ENCODE data around the gene NRXN3. TPM values are rescaled to one million over a fixed set of nuclear protein-coding genes. Genes with fewer than 3 reads are reported as not detected.

Gene NRXN3
- total and polyA plus RNA-seq, 7 donors: 0.06 to 0.74 (median 0.15) TPM

GRCh38 chr14:78946949-78947348 is 776.8 kb downstream of the NRXN3 start:
- Histone ChIP-seq H3K4me3 (no peak overlapping the region), H3K27ac (no peak overlapping the region), H3K27me3 (ENCODE audit: insufficient read depth in 3 of 3, low read length in 2 of 3) (no peaks in the 10 kb centered on the region), H3K9me3 (no peaks in the 10 kb centered on the region), H3K4me1 (no peaks in the 10 kb centered on the region), H3K36me3 (ENCODE audit: insufficient read depth in 1 of 2, low read depth in 1 of 2) (no peaks in the 10 kb centered on the region)
- intact Hi-C loops (cut with DNase I): no loop called here
- DNase-seq (no peak), ATAC-seq (no peak)
- no peak for TF ChIP-seq CTCF (IDR thresholded peaks at IDR 0.05)
- WGBS, 3 donors: 93 to 94% (median 93%) methylated on average over 1 of the region's 1 CpG

- Histone ChIP-seq H3K4me1 (no peaks in the 10 kb centered on the region), H3K4me3 (no peak overlapping the region), H3K9me3 (no peaks in the 10 kb centered on the region), H3K27ac (no peak overlapping the region), H3K36me3 (ENCODE audit: insufficient read depth in 1 of 2, low read depth in 1 of 2) (no peaks in the 10 kb centered on the region), H3K27me3 (ENCODE audit: insufficient read depth in 3 of 3, low read length in 2 of 3) (no peaks in the 10 kb centered on the region)
- ATAC-seq: no peak
- WGBS, 3 donors: 92 to 96% (median 95%) methylated on average over 2 of the region's 2 CpGs
- intact Hi-C loops (cut with DNase I): no loop called here
- DNase-seq: no peak
- no peak for TF ChIP-seq CTCF (IDR thresholded peaks at IDR 0.05)
Observed at GRCh38 chr14:78947681-78948080, 777.5 kb downstream of the NRXN3 start.

GRCh38 chr14:78950649-78951048 is 780.5 kb downstream of the NRXN3 start:
- H3K4me3 ChIP-seq: no peak overlapping the region
- no peak for TF ChIP-seq CTCF (IDR thresholded peaks at IDR 0.05)
- H3K36me3 ChIP-seq (ENCODE audit: insufficient read depth in 1 of 2, low read depth in 1 of 2): no peaks in the 10 kb centered on the region
- peaks cover 0 to 3% (median 0%) of the 10 kb centered on the region in 3 donors for H3K27me3 ChIP-seq (ENCODE audit: insufficient read depth in 3 of 3, low read length in 2 of 3)
- no peak for DNase-seq
- no peaks in the 10 kb centered on the region for H3K4me1 ChIP-seq
- ATAC-seq: no peak
- WGBS, 3 donors: 42 to 52% (median 46%) methylated on average over 3 of the region's 3 CpGs
- H3K9me3 ChIP-seq: no peaks in the 10 kb centered on the region
- H3K27ac ChIP-seq: no peak overlapping the region
- intact Hi-C loops (cut with DNase I): no loop called here

GRCh38 chr14:78951602-78952001 is 781.4 kb downstream of the NRXN3 start:
- Histone ChIP-seq H3K36me3 (ENCODE audit: insufficient read depth in 1 of 2, low read depth in 1 of 2) (no peaks in the 10 kb centered on the region), H3K27me3 (ENCODE audit: insufficient read depth in 3 of 3, low read length in 2 of 3) (peaks cover 0 to 3% (median 0%) of the 10 kb centered on the region in 3 donors), H3K4me3 (no peak overlapping the region), H3K9me3 (no peaks in the 10 kb centered on the region), H3K4me1 (no peaks in the 10 kb centered on the region), H3K27ac (no peak overlapping the region)
- intact Hi-C loops (cut with DNase I): no loop called here
- ATAC-seq: no peak
- no peak for TF ChIP-seq CTCF (IDR thresholded peaks at IDR 0.05)
- WGBS, 3 donors: 74 to 82% (median 79%) methylated on average over 3 of the region's 3 CpGs
- DNase-seq: no peak

GRCh38 chr14:78959674-78960264 is 789.6 kb downstream of the NRXN3 start:
- peak; percentile 55 to 70 for DNase-seq
- Histone ChIP-seq H3K9me3 (no peaks in the 10 kb centered on the region), H3K4me3 (peak overlapping the region; percentile 39), H3K36me3 (ENCODE audit: insufficient read depth in 1 of 2, low read depth in 1 of 2) (no peaks in the 10 kb centered on the region), H3K27ac (no peak overlapping the region), H3K27me3 (ENCODE audit: insufficient read depth in 3 of 3, low read length in 2 of 3) (peaks cover 0 to 2% (median 0%) of the 10 kb centered on the region in 3 donors), H3K4me1 (no peaks in the 10 kb centered on the region)
- 13 to 18% (median 15%) methylated on average over 9 of the region's 9 CpGs for WGBS, 3 donors
- peak; percentile 81 for TF ChIP-seq CTCF (IDR thresholded peaks at IDR 0.05)
- intact Hi-C loops (cut with DNase I): loop anchor here in 1 of 2 donors (10.0 kb wide), 1 partner anchor 1895 kb away; no protein-coding TSS in a partner anchor
- peak; percentile 44 to 85 (median 65) for ATAC-seq

All from psoas muscle (tissue), 8 donors.